ENCODE data around the gene GOLGA8R. TPM values are rescaled to one million over a fixed set of nuclear protein-coding genes. Genes with fewer than 3 reads are reported as not detected.
"Not testable (repeated sequence)": the region's sequence is repeated elsewhere in the genome, so short reads cannot be mapped to it uniquely, and the experiment has no call there.

Gene GOLGA8R
- total and polyA plus RNA-seq, 5 experiments from 2014 or later: 5.8 to 6.9 TPM; not detected in 3

DNA sequence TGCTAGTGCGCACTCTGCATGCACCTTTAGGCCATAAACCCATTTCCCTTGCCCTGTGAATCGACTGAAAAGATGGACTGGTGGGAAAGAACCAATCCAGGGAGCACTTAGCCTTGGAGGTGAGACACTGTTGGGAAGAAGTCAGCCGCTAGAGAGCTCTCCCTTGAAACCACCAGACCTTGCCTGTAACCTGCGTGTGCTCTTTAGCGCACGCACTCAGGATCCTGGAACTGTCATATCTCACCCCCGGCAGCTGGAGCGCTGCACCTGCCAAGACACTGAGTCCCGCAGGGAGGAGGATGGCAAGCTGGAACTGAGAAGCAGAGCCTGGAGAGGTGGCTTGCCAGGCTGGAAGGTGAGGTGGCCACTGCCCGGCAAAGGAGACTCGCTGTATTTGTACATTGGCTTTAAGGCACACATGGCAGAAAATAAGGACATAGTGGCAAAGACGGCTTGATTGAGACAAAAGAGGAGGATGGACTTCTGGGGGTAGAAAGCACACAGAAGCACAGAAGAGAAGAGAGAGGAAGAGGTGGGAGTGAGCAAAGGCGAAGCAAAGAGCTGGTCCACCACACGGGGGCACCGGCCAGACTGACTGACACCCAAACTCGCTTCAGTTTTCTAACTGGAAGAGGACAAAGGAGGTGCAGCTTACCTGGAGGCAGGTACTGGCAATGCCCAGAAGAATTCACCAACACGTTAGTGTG is 37.5 kb downstream of the GOLGA8R start:
- POLR2A ChIA-PET, H3K9me3 Mint-ChIP-seq, H3K27ac Mint-ChIP-seq, H3K4me3 Mint-ChIP-seq, H3K4me1 Mint-ChIP-seq, H3K36me3 Mint-ChIP-seq, DNase-seq, ATAC-seq: not testable (repeated sequence)
- H3K27me3 Mint-ChIP-seq: peaks cover 0 to 11% (median 3%) of the 10 kb centered on the region in 5 donors

DNA sequence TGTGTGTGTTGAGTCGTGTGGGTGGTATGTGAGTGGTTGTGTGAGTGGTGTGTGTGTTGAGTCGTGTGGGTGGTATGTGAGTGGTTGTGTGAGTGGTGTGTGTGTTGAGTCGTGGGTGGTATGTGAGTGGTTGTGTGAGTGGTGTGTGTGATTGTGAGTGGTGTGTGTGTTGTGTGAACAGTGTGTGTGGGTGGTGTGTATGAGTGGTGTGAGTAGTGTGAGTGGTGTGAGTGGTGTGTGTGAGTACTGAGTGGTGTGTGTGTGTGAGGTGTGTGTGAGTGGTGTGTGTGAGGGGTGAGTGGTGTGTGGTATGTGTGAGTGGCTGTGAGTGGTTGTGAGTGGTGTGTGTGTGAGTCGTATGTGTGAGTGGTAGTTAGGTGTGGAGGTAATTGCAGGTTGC is 38.2 kb downstream of the GOLGA8R start:
- ATAC-seq, H3K36me3 Mint-ChIP-seq, DNase-seq, H3K9me3 Mint-ChIP-seq, H3K4me3 Mint-ChIP-seq, POLR2A ChIA-PET, H3K27ac Mint-ChIP-seq, H3K4me1 Mint-ChIP-seq: not testable (repeated sequence)
- peaks cover 0 to 11% (median 3%) of the 10 kb centered on the region in 5 donors for H3K27me3 Mint-ChIP-seq

DNA sequence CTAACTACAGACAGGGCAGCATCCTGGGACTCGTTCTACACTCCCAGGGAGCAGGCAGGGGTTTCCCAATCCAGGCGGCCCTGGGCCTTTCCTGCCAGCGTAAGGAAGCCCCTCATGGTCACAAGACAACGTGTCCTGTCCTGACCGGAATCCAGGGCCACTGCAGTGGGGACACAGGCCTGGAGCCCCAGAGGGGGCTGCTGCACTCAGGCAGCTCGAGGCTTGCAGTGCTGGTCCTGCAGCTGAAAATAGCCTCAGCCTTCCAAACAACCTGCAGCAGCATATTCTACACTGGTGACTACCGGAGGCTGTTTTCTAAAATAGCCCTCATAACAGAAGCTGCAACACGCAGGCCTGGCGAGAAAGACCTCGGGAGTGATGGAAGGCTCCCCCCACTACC is 39.2 kb downstream of the GOLGA8R start:
- H3K27ac Mint-ChIP-seq, POLR2A ChIA-PET: not testable (repeated sequence)

DNA sequence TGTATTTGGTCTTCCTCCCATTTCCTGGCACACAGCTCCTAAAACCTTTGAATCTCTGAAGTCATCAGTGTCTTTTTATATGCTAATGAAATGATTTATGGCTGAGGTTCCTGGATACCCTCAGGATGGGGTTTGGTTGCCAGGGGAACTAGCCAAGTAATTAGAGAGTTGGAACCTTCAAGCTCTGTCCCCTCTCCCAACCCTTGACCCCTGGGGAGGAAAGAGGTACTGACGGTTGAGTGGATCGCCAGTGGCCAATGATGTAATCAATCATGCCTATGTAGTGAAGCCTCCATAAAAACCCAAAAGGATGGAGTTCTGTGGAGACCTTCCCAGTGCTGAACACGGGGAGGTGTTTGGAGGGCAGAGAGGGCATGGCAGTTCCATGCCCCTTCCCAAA is 45.8 kb downstream of the GOLGA8R start:
- H3K27ac Mint-ChIP-seq, H3K9me3 Mint-ChIP-seq, H3K4me3 Mint-ChIP-seq, DNase-seq, H3K27me3 Mint-ChIP-seq, ATAC-seq, H3K4me1 Mint-ChIP-seq, POLR2A ChIA-PET, H3K36me3 Mint-ChIP-seq: not testable (repeated sequence)

More for the DNA sequence above, 39.2 kb downstream of the GOLGA8R start:
- not testable (repeated sequence) for H3K36me3 Mint-ChIP-seq, H3K9me3 Mint-ChIP-seq, H3K4me1 Mint-ChIP-seq, DNase-seq, ATAC-seq, H3K4me3 Mint-ChIP-seq
- H3K27me3 Mint-ChIP-seq: peaks cover 0 to 11% (median 3%) of the 10 kb centered on the region in 5 donors

GRCh38 chr15:30367246-30367645 is 46.8 kb downstream of the GOLGA8R start:
- H3K27me3 Mint-ChIP-seq, H3K4me3 Mint-ChIP-seq, H3K4me1 Mint-ChIP-seq, H3K9me3 Mint-ChIP-seq, H3K36me3 Mint-ChIP-seq, ATAC-seq, DNase-seq, H3K27ac Mint-ChIP-seq, POLR2A ChIA-PET: not testable (repeated sequence)

DNA sequence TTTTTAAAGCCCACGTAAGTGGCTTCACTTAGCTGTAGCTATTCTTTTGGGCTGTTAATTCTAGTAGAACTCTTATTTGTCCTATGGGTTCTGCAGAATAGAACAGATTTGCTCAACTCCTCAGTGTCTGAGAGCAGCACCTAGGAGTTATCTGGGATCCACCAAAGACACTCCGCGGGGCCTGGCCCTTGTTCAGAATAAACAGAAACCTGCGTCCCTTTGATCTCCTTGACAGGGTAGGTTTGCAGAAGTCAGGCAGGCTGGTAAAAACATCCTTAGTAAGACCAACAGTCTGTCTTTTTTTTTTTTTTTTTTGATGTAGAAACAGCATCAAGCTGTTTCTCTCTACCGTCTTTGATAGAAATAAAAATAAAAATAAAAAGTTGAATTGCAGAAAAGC is 52.7 kb downstream of the GOLGA8R start:
- POLR2A ChIA-PET, H3K36me3 Mint-ChIP-seq, ATAC-seq, H3K27me3 Mint-ChIP-seq, H3K4me3 Mint-ChIP-seq, H3K9me3 Mint-ChIP-seq, H3K27ac Mint-ChIP-seq, DNase-seq, H3K4me1 Mint-ChIP-seq: not testable (repeated sequence)

DNA sequence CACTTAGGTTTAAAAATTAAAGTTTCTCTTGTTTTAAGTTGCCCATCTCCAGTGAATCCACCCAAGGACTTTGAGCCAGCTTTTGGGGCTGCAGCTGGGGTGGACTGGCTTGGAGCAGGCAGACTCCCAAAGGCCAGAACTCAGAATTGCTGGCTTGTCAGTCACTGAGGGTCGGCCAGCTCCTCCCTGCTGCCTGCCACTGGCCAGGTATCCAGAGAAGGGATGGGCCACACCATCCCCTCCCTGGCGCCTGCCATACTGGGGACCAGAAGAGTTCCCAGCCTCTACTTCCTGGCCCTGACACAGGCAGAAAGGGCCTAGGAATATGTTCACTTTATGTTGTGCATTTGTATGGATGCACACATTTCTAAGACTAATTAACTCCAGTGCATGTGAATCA is 53.1 kb downstream of the GOLGA8R start:
- ATAC-seq, POLR2A ChIA-PET, H3K27me3 Mint-ChIP-seq, H3K4me3 Mint-ChIP-seq, DNase-seq, H3K36me3 Mint-ChIP-seq, H3K4me1 Mint-ChIP-seq, H3K9me3 Mint-ChIP-seq, H3K27ac Mint-ChIP-seq: not testable (repeated sequence)

DNA sequence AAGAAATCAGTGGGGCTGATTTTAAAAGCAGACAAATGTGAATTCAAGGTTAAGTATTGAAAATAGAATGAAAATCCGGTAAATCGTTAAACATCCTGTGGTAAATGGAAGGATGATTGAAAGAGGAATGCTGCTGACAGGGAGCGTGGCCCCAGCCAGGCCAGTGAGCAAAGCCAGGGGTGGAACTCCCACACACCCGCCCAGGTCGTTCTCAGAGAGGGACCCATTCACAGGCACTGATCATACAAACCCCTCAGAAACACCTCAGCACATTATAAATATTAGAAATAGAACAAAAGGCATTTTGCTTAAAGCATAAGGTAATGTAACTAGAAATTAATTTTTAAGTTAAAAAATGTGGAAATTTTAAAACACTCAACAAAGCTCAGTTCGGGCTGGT is 59.0 kb downstream of the GOLGA8R start:
- H3K9me3 Mint-ChIP-seq, ATAC-seq, H3K36me3 Mint-ChIP-seq, POLR2A ChIA-PET, H3K4me3 Mint-ChIP-seq, DNase-seq, H3K4me1 Mint-ChIP-seq, H3K27me3 Mint-ChIP-seq, H3K27ac Mint-ChIP-seq: not testable (repeated sequence)

Other genes starting within 250 kb of the GOLGA8R start
- gene CHRFAM7A, start 20.7 kb downstream of the GOLGA8R start, total RNA-seq: not detected
- not detected for gene CHRFAM7A, start 20.7 kb downstream of the GOLGA8R start, polyA plus RNA-seq
- gene GOLGA8Q, start 137.8 kb upstream of the GOLGA8R start, total RNA-seq: 1 to 10 TPM; 2.6 TPM
- gene GOLGA8Q, start 137.8 kb upstream of the GOLGA8R start, polyA plus RNA-seq: not detected
- gene GOLGA8H, start 189.8 kb upstream of the GOLGA8R start, total RNA-seq: not detected
- not detected for gene GOLGA8H, start 189.8 kb upstream of the GOLGA8R start, polyA plus RNA-seq

All from naive thymus-derived CD8-positive, alpha-beta T cell (primary cell).